Fibroblast of mammary gland (primary cell): ENCODE results near the gene TNFRSF25.

Source experiments
- DNase-seq: peaks from one replicate; pipeline ENCODE4 v3.0.0-alpha.2; 2010; ENCODE audit warnings: low read depth
- H3K4me3 ChIP-seq: 2 replicates; pipeline ENCODE4 v1.5.1; 2011; ENCODE audit warnings: low read depth, mild to moderate bottlenecking, low read length, moderate library complexity; ENCODE audit not compliant: control insufficient read depth
- CTCF ChIP-seq: conservative IDR thresholded peaks from 2 replicates; pipeline ENCODE4 v1.5.1; 2011; ENCODE audit warnings: low read depth, low read length, inconsistent platforms; ENCODE audit not compliant: control insufficient read depth, insufficient read depth

TNFRSF25 gene

GRCh38 chr1:6426972-6427350 lies 39.0 kb downstream of the TNFRSF25 start:
- H3K4me3 ChIP-seq = no peak overlapping the region
- no peak for TF ChIP-seq CTCF
- DNase-seq = no peak

- TF ChIP-seq CTCF = no peak
- no peak for DNase-seq
These were observed 39.5 kb downstream of the TNFRSF25 start for GRCh38 chr1:6426277-6426971.

DNA sequence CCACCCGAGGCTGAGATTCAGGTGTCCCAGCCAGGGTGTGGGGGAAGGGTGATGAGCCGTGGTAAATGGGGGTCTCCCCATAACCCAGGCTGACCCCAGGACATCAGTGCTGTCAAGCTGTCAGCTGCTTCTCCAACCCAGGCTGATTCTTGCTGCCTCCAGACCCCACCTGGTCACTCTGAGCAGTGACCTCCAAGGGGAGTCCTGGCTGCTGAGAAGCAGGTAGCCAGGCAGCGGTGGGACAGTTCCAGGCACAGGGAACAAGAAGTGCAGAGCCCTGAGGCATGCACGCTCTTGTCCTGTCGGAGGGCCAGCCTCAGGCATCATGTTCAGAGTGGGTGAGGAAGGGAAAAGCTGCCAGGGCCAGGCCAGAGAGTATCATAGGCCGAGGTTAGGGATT lies 40.3 kb downstream of the TNFRSF25 start:
- TF ChIP-seq CTCF = no peak
- no peak overlapping the region for H3K4me3 ChIP-seq

More at GRCh38 chr1:6426277-6426971, 39.5 kb downstream of the TNFRSF25 start:
- no peak overlapping the region for H3K4me3 ChIP-seq

DNA sequence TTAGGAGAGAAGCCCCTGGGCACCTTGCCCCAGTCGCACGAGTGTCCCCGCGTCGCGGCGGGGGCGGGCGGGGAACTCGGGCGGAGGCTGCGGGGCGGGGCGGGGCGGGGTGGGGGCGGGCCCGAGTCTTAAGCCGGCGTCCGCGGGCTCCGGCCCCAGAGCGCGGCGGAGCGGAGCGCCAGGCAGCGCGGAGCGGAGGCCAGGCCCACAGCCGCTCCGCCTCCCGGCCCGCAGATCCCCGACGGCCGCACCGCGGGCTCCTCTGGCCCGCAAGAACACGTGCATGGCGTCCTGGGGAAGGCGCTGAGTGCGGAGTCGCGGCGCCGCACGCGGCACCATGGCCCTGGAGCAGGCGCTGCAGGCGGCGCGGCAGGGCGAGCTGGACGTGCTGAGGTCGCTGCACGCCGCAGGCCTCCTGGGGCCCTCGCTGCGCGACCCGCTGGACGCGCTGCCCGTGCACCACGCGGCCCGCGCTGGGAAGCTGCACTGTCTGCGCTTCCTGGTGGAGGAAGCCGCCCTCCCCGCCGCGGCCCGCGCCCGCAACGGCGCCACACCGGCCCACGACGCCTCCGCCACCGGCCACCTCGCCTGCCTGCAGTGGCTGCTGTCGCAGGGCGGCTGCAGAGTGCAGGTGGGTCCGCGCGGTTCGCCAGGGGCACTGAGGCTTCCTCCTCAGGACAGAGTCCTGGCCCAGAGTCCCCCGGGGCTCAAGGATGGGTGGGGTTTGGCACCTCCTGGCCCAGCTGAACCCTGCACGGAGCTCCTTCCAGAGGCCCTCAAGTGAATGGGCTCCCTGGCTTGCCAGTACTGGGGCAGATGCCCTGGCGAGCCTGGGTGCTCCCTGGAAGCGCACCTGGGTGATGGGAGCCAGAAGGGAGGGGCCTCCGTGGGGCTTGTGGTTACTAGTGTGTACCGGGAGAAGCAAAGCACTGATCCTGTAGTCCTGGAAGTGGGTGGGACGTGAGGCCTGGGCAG lies 41.1 kb downstream of the TNFRSF25 start, which contains the start of gene ESPN:
Gene ESPN (plus strand): TSS at position 158 of the 975 bp plus-strand sequence. CDS start 180 bp downstream, at position 338.
- DNase-seq = no peak
- H3K4me3 ChIP-seq = no peak within 1 kb of the TSS
- no peak for TF ChIP-seq CTCF

More for the DNA sequence above, 40.3 kb downstream of the TNFRSF25 start:
- no peak for DNase-seq

- no peak overlapping the region for H3K4me3 ChIP-seq
- DNase-seq = no peak
- TF ChIP-seq CTCF = no peak
These were observed 41.9 kb downstream of the TNFRSF25 start for GRCh38 chr1:6424000-6424565.

DNA sequence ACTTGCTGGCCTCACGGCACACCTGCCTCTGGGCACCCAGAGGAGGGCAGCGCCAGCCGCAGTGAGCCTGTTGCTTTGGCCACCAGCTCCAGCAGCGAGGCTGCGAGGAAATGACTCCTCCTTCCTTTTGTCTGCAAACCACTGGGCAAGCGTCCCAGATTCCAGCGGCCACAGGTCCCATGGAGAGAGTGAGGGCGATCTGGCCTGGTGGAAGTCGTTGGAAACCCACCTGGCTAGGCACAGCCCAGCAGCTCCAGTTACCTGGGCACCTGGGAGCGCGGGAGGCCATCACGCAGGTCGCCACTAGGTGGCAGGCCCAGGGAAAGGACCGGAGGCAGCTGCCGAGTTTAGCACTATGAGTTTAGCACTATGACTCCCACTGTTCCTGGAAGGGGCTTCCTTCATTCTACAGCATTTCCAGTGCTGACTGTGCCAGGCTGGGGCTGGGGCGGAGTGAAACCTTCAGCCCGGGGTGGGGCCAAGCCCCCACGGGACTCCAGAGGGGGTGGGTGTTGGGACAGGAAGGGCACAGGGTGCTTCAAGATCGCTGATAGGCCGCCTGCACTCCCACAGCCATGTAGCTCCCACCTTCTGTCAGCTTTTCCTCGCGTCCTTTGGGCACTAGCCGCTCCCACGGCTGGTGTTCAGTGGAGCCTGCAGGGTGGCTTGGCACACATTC lies 42.5 kb downstream of the TNFRSF25 start:
- TF ChIP-seq CTCF = peak; percentile 45
- H3K4me3 ChIP-seq = no peak overlapping the region
- DNase-seq = peak; percentile 31
